Activated naive CD4-positive, alpha-beta T cell (primary cell): ENCODE results near the gene SRPRB.

Experiments used
- DNase-seq, 4 experiments: peaks; one replicate each; lab custom pipeline; 2025; lab: John Stamatoyannopoulos, UW

Gene SRPRB

GRCh38 chr3:133827684-133828083, 22.1 kb downstream of the SRPRB start:
- DNase-seq, result no peak

GRCh38 chr3:133828576-133829309, 23.1 kb downstream of the SRPRB start:
- no peak for DNase-seq

- DNase-seq, result no peak
Measured at GRCh38 chr3:133829310-133829707, 23.7 kb downstream of the SRPRB start.

GRCh38 chr3:133830071-133830470, 24.5 kb downstream of the SRPRB start:
- DNase-seq, result no peak

GRCh38 chr3:133831966-133832801, 26.6 kb downstream of the SRPRB start:
- DNase-seq, result no peak

GRCh38 chr3:133832802-133833144, 27.2 kb downstream of the SRPRB start:
- DNase-seq, result no peak

- DNase-seq, result no peak
Measured at GRCh38 chr3:133833267-133833666, 27.7 kb downstream of the SRPRB start.

GRCh38 chr3:133833880-133834620, 28.4 kb downstream of the SRPRB start:
- DNase-seq, result no peak

- DNase-seq, result no peak
Measured at GRCh38 chr3:133834621-133835417, 29.2 kb downstream of the SRPRB start.

- DNase-seq, result no peak
Measured at GRCh38 chr3:133835418-133835743, 29.8 kb downstream of the SRPRB start.

GRCh38 chr3:133835961-133836360, 30.3 kb downstream of the SRPRB start:
- no peak for DNase-seq

GRCh38 chr3:133836497-133837158, 31.0 kb downstream of the SRPRB start:
- DNase-seq, result no peak

GRCh38 chr3:133837487-133838295, 32.1 kb downstream of the SRPRB start:
- DNase-seq, result no peak

- no peak for DNase-seq
Measured at GRCh38 chr3:133838296-133838789, 32.7 kb downstream of the SRPRB start.

GRCh38 chr3:133838916-133839800, 33.5 kb downstream of the SRPRB start:
- DNase-seq, result no peak

- DNase-seq, result no peak
Measured at GRCh38 chr3:133840055-133840737, 34.6 kb downstream of the SRPRB start.

- DNase-seq, result no peak
Measured at GRCh38 chr3:133840767-133841166, 35.2 kb downstream of the SRPRB start.

GRCh38 chr3:133841196-133841595, 35.6 kb downstream of the SRPRB start:
- DNase-seq, result no peak

- DNase-seq, result no peak
Measured at GRCh38 chr3:133842158-133842557, 36.5 kb downstream of the SRPRB start.
